T-helper 1 cell treated with Interleukin-12 subunit alpha and Interleukin-12 subunit beta and Interleukin-4 antibody, amounts not matched to agents 30 ng/mL and 1 ng/mL, for 36 hours (primary cell): ENCODE results near the gene POU2AF3. TPM values are rescaled to one million over a fixed set of nuclear protein-coding genes. Genes with fewer than 3 reads are reported as not detected.

Source experiments
- intact Hi-C: fragments of 100-400 bp; cut with micrococcal nuclease; formaldehyde crosslinking; loops from one replicate; pipeline ENCODE4 v1.15.1; 2024
- total RNA-seq: library from RNA; stranded (reverse); gene quantifications from 2 replicates; pipeline ENCODE4 v1.2.3, GENCODE V29; 2022

Gene POU2AF3
- total RNA-seq, 1 donor from 2014 or later = not detected

- intact Hi-C loops = no loop called here
Measured at GRCh38 chr11:111352231-111352746, 53.9 kb downstream of the POU2AF3 start.

- intact Hi-C loops = no loop called here
Measured at GRCh38 chr11:111352935-111353710, 54.8 kb downstream of the POU2AF3 start.

GRCh38 chr11:111353776-111354600 is 55.6 kb downstream of the POU2AF3 start:
- intact Hi-C loops = no loop called here

GRCh38 chr11:111354601-111354891 is 56.2 kb downstream of the POU2AF3 start:
- intact Hi-C loops = no loop called here

- intact Hi-C loops = no loop called here
Measured at GRCh38 chr11:111355101-111355500, 56.8 kb downstream of the POU2AF3 start.

- intact Hi-C loops = no loop called here
Measured at GRCh38 chr11:111355956-111356659, 57.8 kb downstream of the POU2AF3 start.

- intact Hi-C loops = no loop called here
Measured at GRCh38 chr11:111356660-111357048, 58.3 kb downstream of the POU2AF3 start.

GRCh38 chr11:111357150-111358037 is 59.0 kb downstream of the POU2AF3 start:
- intact Hi-C loops = no loop called here

Other genes starting within 250 kb of the POU2AF3 start
- gene POU2AF2, start 52.8 kb upstream of the POU2AF3 start, total RNA-seq = not detected in 2 replicates
- gene POU2AF1, start 80.7 kb downstream of the POU2AF3 start, total RNA-seq = 9.1 and 9.3 TPM in 2 replicates
- gene BTG4, start 213.8 kb downstream of the POU2AF3 start, total RNA-seq = not detected in 2 replicates
- not detected in 2 replicates for gene HOATZ, start 216.2 kb downstream of the POU2AF3 start, total RNA-seq
- gene LAYN, start 242.2 kb downstream of the POU2AF3 start, total RNA-seq = 4.1 and 4.8 TPM in 2 replicates